H54 (cell line): ENCODE data around the gene DHRS7C.
A peak's percentile ranks its signal among the peaks of the same experiment; 100 is the strongest.

ENCODE experiments used
- DNase-seq: peaks from one replicate; pipeline ENCODE4 v3.0.0; 2011; ENCODE audit warnings: low spot score, mixed read lengths; ENCODE audit not compliant: insufficient read length
- FAIRE-seq: peaks from 3 replicates; lab custom pipeline; 2011; peaks lifted over from hg19 to GRCh38; lab: Jason Lieb, UNC
- POLR2A ChIP-seq: IDR thresholded peaks from 2 replicates; pipeline ENCODE4 v1.6.1; 2011; ENCODE audit warnings: low read depth, mild to moderate bottlenecking, low read length

Gene DHRS7C

DNA sequence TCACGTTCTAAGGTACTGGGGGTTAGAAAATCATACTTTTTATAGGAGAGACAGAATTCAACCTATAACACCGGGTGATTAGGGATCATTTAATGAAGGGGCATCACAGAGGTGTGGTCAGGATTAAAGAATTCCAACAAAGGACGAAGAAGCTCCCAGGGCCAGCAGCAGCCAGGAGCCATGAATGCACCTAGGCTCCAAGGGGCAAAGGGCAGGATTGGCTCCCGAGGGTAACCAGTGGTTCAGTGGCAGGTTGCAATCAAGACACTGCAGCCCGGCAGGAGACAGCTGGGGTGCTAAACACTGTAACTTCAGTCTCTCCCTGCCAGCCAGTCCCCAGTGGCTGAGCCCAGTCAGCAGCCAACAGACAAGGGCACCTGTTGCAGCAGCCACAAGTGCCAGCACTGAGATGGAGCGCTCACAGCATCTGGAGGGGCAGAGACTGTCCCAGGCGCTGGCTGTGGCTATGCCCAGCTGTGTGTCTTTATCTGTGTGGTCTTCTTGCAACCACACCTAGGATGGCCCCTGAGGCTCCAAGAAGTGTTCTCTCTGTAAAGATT lies 23.9 kb downstream of the DHRS7C start:
- TF ChIP-seq POLR2A, result no peak
- DNase-seq (no peak), FAIRE-seq (no peak)

DNA sequence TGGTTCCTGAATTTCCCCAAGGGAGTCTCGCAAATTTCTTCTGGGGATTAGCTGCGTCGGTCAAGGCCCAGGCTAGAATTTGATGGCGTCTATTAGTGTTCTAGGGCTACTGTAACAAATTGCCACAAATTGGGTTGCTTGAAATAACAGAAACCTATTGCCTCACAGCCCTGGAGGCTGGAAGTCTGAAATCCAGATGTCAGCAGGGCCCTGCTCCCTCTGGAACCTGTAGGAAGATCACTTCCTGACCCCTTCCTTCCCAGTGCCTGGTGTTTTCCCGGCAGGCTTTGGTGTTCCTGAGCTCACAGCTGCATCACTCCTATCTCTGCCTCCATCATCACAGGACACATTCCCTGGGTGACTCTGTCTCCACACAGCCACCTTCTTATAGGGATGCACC lies 24.4 kb downstream of the DHRS7C start:
- FAIRE-seq, result no peak
- TF ChIP-seq POLR2A, result no peak
- no peak for DNase-seq

DNA sequence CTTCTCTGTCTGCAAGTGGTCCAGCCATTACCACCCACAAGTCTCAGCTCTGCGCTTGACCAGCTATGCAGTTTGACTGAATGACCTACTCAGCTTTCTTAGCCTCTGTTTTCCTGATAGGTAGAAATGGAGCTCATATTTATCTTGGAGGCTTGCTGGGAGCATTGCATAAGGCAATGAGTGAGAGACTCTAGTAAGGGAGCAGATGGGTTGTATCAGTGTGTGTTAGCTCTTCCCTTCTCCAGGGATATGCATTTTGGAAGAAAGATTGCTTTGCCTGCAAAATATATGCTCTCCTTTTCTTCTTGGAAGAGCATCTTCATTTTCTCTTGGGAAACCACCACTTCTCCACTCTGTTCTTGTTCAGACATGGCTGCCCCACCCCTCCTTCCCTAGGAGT lies 26.1 kb downstream of the DHRS7C start:
- DNase-seq (no peak), FAIRE-seq (no peak)
- no peak for TF ChIP-seq POLR2A

DNA sequence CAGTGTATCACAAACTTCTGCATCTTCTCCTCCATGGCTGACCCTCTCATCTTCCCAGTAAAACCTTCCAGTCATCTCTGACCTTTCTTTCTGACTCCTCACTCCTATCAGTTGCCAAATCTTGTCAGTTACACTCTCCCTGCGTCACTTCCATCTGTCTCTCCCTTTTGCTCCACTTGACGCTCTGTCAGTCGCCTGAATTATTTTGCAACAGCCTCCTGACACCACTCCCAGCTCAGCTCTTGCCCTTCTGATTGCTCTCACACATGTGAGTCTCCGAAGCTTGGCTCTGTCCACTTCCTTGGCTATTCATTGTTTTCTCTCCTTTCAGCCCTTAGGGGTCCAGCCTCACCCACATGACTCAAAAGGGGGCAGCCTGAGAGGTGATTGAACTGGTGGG lies 27.7 kb downstream of the DHRS7C start:
- DNase-seq, result no peak
- no peak for FAIRE-seq
- no peak for TF ChIP-seq POLR2A

DNA sequence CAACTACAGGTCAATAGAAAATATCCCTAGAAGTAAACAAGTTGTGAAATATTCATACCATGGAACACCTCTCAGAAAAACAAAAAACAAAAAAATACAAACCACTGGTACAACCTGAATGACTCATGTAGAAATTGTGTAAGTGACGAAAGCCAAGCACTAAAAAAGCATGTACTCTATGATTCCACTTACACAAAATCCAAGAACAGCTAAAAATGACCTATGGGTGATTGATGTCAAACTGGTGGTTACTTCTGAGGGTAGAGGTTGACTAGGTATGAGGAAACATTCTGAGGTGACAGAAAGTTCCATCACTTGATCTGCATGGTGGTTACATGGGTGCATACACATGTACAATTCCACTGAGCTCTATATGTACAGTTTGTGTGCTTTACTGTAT lies 31.1 kb downstream of the DHRS7C start:
- FAIRE-seq, result no peak
- TF ChIP-seq POLR2A, result no peak
- no peak for DNase-seq

DNA sequence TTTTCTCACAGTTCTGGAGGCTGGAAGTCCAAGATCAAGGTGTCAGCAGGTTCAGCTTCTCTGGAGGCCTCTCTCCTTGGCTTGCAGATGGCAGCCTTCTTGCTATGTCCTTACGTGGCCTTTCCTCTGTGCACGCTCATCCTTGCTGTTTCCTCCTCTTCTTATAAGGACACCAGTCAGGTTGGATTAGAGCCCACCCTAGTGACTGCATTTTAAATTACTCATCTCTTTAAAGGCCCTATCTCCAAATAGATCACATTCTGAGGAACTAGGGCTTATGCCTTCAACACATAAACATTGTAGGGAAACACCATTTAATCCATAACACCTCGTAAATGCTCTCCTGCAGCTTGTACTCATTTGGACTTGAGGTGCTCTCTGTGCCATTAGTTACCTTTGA lies 36.3 kb downstream of the DHRS7C start:
- FAIRE-seq, result no peak
- DNase-seq, result no peak
- TF ChIP-seq POLR2A, result no peak

DNA sequence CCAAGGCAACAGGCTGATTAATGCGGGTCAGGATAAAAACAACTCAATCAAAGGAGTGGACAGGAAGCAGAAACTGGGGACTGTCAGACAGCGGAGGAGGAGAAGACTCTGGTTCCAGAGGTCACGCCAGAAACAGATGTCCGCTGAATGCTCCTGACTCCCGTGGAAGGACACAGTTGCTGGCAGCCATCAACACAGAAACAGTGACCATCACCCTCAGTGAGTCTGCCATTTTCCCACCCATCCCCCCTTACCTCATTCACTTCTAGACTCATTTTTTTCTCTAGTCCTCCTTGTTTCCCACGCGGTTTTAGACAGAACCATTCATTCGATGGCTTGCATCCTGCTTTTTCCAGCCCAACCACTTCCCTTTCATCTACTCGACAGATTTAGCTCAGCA lies 40.9 kb downstream of the DHRS7C start:
- FAIRE-seq, result no peak
- TF ChIP-seq POLR2A, result no peak
- no peak for DNase-seq

DNA sequence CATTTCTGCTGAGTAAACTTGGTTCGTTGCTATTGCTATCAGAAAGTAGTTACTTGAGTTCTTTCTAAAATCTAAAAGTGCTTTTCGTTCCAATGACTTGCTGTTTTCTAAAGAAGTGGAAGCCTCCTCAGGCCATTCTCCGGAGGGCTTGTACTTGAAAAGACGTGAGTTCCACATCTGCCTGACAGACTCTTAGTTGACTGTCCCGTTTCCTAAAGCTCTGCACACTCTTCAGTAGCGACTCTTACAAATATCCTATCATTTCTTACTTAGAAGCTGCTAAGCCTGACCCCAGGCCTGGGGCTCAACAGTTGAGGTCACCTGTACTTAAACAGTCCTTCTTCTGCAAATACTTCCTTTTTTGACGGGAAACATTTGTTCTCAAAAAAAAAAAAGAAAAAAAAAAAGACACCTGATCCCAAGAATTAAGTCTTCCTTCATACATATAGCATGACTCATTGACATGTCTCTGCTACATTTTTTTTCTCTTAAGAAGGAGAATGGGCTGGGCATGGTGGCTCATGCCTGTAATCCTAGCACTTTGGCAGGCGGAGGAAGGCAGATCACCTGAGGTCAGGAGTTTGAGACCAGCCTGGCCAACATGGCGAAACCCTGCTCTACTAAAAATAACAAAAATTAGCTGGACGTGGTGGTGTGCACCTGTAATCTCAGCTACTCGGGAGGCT lies 61.5 kb downstream of the DHRS7C start:
- DNase-seq (no peak), FAIRE-seq (no peak)
- TF ChIP-seq POLR2A, result no peak

DNA sequence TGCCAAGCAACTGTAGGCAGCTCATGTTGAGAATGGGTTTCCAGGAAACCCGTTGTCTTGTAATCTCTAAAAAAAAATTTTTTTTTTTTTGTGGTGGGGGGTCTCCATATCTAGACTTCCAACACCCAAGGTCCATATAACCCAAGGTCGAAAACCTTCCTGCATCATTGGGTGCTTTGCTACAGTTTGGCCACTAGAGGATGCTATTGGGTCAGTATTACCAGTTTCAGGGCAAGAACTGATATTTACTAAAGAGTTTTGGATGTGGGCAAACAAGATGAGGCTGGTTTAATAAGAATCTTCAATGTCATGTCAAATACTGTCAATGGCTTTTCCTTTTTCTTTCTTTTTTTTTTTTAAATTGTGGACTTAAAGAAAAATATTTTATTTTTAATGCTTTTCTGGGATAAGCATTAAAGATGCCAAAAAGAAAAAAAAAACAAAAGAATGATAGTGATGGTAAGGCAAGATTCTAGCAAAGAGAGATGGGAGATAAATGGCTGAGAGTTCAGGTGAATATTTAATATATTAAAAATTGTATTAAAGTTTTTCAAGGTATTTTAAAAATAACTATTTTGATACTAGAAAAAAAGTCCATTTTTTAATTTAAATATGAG lies 62.2 kb downstream of the DHRS7C start:
- TF ChIP-seq POLR2A, result no peak
- DNase-seq (peak; percentile 26), FAIRE-seq (no peak)

DNA sequence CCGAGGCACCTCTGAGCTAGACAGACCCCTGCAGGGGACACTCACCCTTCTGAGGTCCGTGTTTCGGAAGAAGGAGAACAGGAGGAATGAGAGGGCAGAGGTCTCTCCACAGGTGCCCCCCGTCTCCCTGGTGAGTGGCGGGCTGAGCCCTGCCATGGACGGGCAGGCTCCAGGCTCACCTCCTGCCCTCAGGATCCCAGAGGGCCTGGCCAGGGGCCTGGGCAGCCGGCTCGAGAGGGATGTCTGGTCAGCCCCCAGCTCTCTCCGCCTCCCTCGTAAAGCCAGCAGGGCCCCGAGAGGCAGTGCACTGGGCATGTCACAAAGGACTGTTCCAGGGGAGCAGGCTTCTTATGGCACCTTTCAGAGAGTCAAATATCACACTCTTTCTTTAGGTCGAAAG lies 62.8 kb downstream of the DHRS7C start:
- TF ChIP-seq POLR2A, result no peak
- FAIRE-seq, result no peak
- no peak for DNase-seq

DNA sequence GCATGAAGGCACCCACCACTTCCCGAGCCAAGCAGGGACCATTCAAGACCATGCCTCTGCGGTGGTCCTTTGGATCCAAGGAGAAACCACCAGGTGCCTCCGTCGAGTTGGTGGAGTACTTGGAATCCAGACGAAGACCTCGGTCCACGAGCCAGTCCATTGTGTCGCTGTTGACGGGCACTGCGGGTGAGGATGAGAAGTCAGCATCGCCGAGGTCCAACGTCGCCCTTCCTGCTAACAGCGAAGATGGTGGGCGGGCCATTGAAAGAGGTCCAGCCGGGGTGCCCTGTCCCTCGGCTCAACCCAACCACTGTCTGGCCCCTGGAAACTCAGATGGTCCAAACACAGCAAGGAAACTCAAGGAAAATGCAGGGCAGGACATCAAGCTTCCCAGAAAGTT lies 63.4 kb downstream of the DHRS7C start:
- DNase-seq (no peak), FAIRE-seq (no peak)
- TF ChIP-seq POLR2A, result no peak

DNA sequence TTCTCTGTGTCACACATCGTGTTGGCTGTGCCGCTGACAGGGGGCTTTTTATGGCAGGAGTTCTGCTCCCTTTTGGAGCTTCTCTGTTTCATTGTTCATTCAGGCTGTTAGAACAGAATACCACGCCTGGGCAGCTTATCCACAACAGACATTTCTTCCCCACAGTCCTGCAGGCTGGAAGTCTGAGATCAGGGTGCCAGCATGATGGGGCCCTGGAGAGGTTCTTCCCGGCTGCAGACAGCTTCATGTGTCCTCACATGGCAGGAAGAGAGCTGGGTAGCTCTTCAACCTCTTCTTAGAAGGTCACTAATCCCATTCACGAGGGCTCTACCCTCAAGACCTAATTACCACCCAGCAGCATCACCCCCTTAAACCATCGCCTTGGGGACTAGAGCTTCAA lies 65.1 kb downstream of the DHRS7C start:
- DNase-seq (no peak), FAIRE-seq (no peak)
- TF ChIP-seq POLR2A, result no peak

DNA sequence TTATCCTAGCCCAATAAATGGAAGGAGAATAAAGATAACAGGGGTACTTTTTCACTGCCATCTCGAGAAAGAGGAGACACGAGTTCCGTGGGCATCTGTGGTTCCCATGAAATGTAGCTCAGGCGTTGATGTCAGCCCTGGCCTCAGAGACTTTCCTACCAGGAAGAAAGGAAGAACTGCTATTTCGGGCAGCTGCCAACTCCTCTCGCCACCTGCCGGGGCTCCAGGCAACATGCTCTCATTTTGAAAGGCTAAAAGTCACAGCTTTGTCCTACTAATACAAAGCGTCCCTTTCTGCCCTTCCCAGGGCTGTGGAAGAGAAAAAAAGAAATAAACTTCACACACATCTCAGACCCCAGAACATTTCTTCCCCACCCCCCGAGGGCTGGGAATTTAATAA lies 65.8 kb downstream of the DHRS7C start:
- FAIRE-seq (no peak), DNase-seq (no peak)
- no peak for TF ChIP-seq POLR2A
